ENCODE results near the gene LCN12.

The LCN12 gene

GRCh38 chr9:136923881-136924280 lies 28.2 kb upstream of the LCN12 start:
- H3F3A ChIP-seq (ENCODE audit: control insufficient read depth, insufficient read depth), result no peaks in the 10 kb centered on the region
- no peak overlapping the region for H3K4me2 ChIP-seq (ENCODE audit: low read length)
- H3K4me1 ChIP-seq (ENCODE audit: control insufficient read depth, low read length), result no peaks in the 10 kb centered on the region
- H3K27ac ChIP-seq (ENCODE audit: low read depth, low read length), result no peak overlapping the region
- H3K9me2 ChIP-seq (replicated peaks; ENCODE audit: control insufficient read depth, low read length), result no peaks in the 10 kb centered on the region
- no peak overlapping the region for H3K4me3 ChIP-seq (ENCODE audit: low read length)
- no peaks in the 10 kb centered on the region for H3K27me3 ChIP-seq (ENCODE audit: control insufficient read depth, low read length)
- TF ChIP-seq CTCF (IDR thresholded peaks at IDR 0.05; ENCODE audit: low read depth, low read length, poor library complexity, severe bottlenecking) (no peak), EZH2phosphoT487 (IDR thresholded peaks at IDR 0.05; ENCODE audit: borderline replicate concordance, low read length) (no peak)
- no peaks in the 10 kb centered on the region for H3K9me3 ChIP-seq (ENCODE audit: control insufficient read depth, insufficient read depth, low read length)
- H3K36me3 ChIP-seq (ENCODE audit: control insufficient read depth, low read length), result peaks cover 67% of the 10 kb centered on the region
- no peaks in the 10 kb centered on the region for H3K79me2 ChIP-seq (ENCODE audit: control insufficient read depth, low read length)
- H4K20me1 ChIP-seq (ENCODE audit: control insufficient read depth, insufficient read depth, low read depth, low read length), result no peaks in the 10 kb centered on the region

- Histone ChIP-seq H3K27me3 (ENCODE audit: control insufficient read depth, low read length) (no peaks in the 10 kb centered on the region), H3K27ac (ENCODE audit: low read depth, low read length) (no peak overlapping the region), H3K4me1 (ENCODE audit: control insufficient read depth, low read length) (no peaks in the 10 kb centered on the region), H4K20me1 (ENCODE audit: control insufficient read depth, insufficient read depth, low read depth, low read length) (no peaks in the 10 kb centered on the region), H3K4me2 (ENCODE audit: low read length) (no peak overlapping the region), H3K9me2 (replicated peaks; ENCODE audit: control insufficient read depth, low read length) (no peaks in the 10 kb centered on the region), H3K9me3 (ENCODE audit: control insufficient read depth, insufficient read depth, low read length) (no peaks in the 10 kb centered on the region), H3K4me3 (ENCODE audit: low read length) (no peak overlapping the region), H3K79me2 (ENCODE audit: control insufficient read depth, low read length) (no peaks in the 10 kb centered on the region), H3F3A (ENCODE audit: control insufficient read depth, insufficient read depth) (no peaks in the 10 kb centered on the region), H3K36me3 (ENCODE audit: control insufficient read depth, low read length) (peaks cover 57% of the 10 kb centered on the region)
- TF ChIP-seq CTCF (IDR thresholded peaks at IDR 0.05; ENCODE audit: low read depth, low read length, poor library complexity, severe bottlenecking), result no peak
Measured at GRCh38 chr9:136925414-136926153, 26.5 kb upstream of the LCN12 start.

DNA sequence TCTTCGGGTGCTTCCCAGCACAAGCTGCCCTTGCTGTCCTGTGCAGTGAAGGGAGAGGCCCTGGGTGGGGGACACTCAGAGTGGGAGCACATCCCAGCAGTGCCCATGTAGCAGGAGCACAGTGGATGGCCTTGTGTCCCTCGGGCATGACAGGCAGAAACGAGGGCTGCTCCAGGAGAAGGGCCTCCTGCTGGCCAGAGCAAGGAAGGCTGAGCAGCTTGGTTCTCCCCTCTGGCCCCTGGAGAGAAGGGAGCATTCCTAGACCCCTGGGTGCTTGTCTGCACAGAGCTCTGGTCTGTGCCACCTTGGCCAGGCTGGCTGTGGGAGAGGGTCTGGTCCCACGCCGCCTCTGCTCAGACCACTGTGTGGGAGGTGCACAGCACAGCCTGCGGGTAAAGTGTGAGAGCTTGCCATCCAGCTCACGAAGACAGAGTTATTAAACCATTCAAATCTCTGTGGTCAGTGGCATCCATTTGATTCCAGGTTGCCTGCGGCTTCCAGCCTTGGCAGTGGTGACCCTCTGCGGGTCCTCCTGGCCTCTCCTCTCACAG lies 25.8 kb upstream of the LCN12 start:
- TF ChIP-seq EZH2phosphoT487 (IDR thresholded peaks at IDR 0.05; ENCODE audit: borderline replicate concordance, low read length), result no peak
- TF ChIP-seq CTCF (IDR thresholded peaks at IDR 0.05; ENCODE audit: low read depth, low read length, poor library complexity, severe bottlenecking), result no peak
- Histone ChIP-seq H3K4me2 (ENCODE audit: low read length) (no peak overlapping the region), H3F3A (ENCODE audit: control insufficient read depth, insufficient read depth) (no peaks in the 10 kb centered on the region), H3K79me2 (ENCODE audit: control insufficient read depth, low read length) (no peaks in the 10 kb centered on the region), H3K9me3 (ENCODE audit: control insufficient read depth, insufficient read depth, low read length) (no peaks in the 10 kb centered on the region), H3K4me1 (ENCODE audit: control insufficient read depth, low read length) (no peaks in the 10 kb centered on the region), H3K4me3 (ENCODE audit: low read length) (no peak overlapping the region), H4K20me1 (ENCODE audit: control insufficient read depth, insufficient read depth, low read depth, low read length) (no peaks in the 10 kb centered on the region), H3K36me3 (ENCODE audit: control insufficient read depth, low read length) (peaks cover 53% of the 10 kb centered on the region), H3K27ac (ENCODE audit: low read depth, low read length) (no peak overlapping the region), H3K27me3 (ENCODE audit: control insufficient read depth, low read length) (no peaks in the 10 kb centered on the region), H3K9me2 (replicated peaks; ENCODE audit: control insufficient read depth, low read length) (no peaks in the 10 kb centered on the region)

Measured in DOHH2 (cell line).